Activated CD4-positive, alpha-beta T cell treated with anti-CD3 and anti-CD28 coated beads, Interleukin-2, Interleukin-4, amounts not matched to agents 100 ng/mL and 50 ng/mL, durations not matched to agents 16 hours and 8 hours (primary cell): ENCODE results near the gene RPP14.

ENCODE experiments used
- DNase-seq: peaks from one replicate; pipeline ENCODE4 v3.0.0-alpha.2; 2020; ENCODE audit warnings: low spot score

RPP14 gene

GRCh38 chr3:58291671-58292338, 14.2 kb upstream of the RPP14 start:
- DNase-seq: no peak

- no peak for DNase-seq
Observed at GRCh38 chr3:58292866-58293265, 13.2 kb upstream of the RPP14 start.

DNA sequence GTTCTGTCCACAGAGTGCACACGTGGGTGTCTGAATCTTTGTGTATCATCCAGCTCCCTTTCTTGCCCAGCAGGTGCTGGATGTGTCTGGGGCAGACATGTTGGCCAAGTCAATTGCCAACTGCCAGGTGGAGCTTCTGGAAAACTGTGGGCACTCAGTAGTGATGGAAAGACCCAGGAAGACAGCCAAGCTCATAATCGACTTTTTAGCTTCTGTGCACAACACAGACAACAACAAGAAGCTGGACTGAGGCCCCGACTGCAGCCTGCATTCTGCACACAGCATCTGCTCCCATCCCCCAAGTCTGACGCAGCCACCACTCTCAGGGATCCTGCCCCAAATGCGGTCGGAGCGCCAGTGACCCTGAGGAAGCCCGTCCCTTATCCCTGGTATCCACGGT, 12.5 kb upstream of the RPP14 start:
- no peak for DNase-seq

GRCh38 chr3:58296269-58296668, 9.8 kb upstream of the RPP14 start:
- no peak for DNase-seq

GRCh38 chr3:58296843-58297242, 9.2 kb upstream of the RPP14 start:
- no peak for DNase-seq

- DNase-seq: no peak
Observed at GRCh38 chr3:58298190-58298589, 7.9 kb upstream of the RPP14 start.

- DNase-seq: no peak
Observed at GRCh38 chr3:58299075-58299474, 7.0 kb upstream of the RPP14 start.

GRCh38 chr3:58299839-58300516, 6.1 kb upstream of the RPP14 start:
- no peak for DNase-seq

GRCh38 chr3:58307639-58308215, 1.7 kb downstream of the RPP14 start:
- peak; percentile 49 for DNase-seq

DNA sequence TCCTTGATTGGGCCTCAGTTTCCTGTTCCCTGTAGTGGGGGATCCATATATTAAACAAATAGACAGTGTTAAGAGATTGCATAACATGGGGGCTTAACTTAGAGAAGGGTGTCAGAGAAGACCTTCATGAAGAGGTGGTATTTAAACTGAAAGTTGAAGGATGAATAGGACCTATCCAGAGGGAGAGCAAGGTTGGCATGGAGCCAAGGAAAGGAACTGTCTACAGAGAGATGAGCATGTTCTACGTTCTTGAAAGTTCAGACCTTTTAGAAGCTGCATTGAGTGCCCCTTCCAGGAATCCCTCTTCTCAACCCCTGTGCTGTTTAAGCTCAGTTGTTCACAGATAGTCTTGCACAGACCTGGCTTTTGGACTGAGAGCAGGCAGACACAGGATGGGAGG, 2.7 kb downstream of the RPP14 start:
- DNase-seq: no peak

GRCh38 chr3:58317811-58318210, 11.8 kb downstream of the RPP14 start:
- DNase-seq: no peak

GRCh38 chr3:58321791-58322190, 15.7 kb downstream of the RPP14 start:
- DNase-seq: no peak

DNA sequence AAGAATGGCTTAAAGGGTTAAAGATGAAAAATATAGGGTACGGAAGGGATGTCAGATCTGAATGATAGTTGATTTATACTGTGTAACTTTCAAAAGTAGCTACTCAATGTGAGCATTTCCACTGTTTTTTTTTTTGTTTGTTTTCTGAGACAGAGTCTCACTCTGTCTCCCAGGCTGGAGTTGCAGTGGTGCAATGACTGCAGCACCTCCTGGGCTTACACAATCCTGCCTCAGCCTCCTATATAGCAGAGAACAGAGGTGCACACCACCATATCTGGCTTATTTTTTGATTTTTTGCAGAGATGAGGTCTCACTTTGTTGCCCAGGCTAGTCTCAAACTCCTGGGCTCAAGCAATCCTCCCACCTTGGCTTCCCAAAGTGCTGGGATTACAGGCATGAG, 16.7 kb downstream of the RPP14 start:
- no peak for DNase-seq

DNA sequence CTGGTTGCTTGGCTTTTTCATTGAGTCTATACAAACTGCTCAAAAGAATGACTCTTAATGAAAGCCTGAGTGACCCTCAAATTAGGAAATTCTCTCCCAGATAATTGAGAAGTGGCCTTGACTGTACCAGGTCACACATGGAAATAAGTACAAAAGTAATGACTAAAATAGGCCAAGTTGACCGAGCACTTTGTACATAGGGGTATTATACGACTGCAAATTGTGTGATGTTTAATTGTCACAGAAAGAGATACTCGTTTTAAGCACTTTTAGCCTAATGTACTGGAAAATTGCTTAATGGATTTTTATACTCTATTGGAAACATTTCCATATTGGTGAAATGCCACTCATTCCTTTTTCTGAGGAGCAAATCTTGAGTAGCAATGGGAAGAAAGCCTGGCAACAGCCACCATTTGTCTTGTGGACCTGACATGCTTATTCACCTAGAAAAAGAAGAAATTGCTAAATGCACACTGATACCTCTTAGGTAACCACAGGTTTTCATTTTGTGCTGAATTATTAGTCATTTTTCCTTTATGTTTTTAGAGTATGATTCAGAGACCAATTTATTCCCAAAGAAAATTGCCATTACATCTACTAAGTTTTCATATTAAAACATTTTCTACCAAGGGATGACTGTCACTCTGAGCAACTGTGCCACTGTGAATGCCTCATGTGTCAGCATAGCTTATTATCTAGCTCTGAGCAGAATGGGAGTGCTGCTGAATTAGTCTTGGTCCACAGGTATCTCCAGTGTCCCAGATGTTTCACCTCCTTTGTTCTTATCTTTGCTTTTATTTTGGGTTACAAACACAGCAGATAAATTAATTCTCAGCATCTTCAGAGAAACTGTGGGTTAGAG, 17.7 kb downstream of the RPP14 start:
- DNase-seq: no peak

- DNase-seq: no peak
Observed at GRCh38 chr3:58324391-58325390, 18.6 kb downstream of the RPP14 start.

DNA sequence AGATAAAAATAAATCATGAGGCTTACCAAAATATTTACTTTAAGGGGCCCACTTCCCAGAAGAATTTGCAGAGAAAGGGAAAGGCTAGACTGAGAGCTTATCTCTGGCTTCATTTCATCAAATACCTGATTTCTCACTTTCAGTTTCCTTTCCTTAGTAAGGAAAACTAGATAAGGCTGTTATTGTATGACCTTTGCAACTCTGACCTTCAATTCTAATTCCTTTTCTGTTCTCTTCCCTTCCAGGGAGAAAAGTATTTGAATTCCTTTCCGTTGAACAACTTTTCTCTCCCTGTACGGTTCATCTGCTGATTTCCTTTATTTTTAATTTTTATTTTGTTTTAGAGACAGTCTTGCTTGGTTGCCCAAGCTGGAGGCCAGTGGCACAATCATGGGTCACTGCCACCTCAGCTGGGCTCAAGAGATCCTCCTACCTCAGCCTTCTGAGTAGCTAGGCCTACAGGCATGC, 19.5 kb downstream of the RPP14 start:
- no peak for DNase-seq

GRCh38 chr3:58326267-58326900, 20.3 kb downstream of the RPP14 start:
- DNase-seq: no peak

DNA sequence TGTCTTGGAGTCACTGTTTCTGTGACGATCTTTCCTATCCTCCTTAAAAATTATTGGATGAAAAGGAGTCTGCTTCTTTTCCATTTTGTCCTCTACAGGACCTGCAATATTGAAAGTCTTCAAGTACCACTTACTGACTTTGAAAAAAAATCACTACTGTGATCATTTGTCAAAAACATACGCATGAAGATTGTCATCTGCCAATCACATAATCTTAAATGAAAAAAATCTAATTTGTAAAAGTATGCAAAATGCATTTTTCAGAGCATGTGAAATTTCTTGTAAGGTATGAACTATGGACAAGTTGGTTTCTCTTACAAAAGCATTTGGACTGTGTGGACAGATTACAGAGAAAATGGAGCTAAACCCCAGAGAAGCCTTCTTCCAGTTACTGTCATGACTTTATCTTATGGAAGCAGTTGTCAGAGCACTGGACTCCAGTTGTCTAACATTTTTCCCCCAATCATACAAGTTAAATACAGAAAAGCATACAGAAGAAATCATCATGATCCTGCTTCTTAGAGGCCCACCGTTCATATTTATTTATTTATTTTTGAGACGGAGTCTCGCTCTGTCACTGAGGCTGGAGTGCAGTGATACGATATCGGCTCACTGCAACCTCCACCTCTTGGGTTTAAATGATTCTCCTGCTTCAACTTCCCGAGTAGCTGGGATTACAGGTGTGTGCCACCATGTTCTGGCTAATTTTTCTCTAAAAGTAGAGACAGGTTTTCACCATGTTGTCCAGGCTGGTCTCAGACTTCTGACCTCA, 23.3 kb downstream of the RPP14 start:
- DNase-seq: no peak

DNA sequence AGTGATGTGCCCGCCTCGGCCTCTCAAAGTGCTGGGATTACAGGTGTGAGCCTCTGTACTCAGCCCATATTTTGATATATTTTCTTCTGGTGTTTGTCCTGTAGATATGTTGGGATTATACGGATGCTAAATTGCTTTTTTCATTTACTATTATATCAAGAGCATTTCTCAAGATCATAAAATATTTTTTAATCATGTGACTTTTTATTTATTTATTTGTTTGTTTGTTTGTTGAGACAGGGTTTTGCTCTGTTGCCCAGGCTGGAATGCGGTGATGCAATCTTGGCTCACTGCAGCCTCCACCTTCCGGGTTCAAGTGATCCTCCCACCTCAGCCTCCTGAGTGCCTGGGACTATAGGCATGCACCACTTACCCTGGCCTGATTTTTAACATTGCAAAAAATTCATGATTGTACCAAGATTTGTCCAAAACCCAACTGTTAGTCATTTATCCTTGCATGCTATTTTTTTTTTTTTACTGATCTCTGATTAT, 23.9 kb downstream of the RPP14 start:
- no peak for DNase-seq
